ENCODE results near the gene SLC9A7.
A peak's percentile ranks its signal among the peaks of the same experiment; 100 is the strongest.

Gene SLC9A7

GRCh38 chrX:46757593-46757992 lies 1.3 kb downstream of the SLC9A7 start:
- DNase-seq (ENCODE audit: extremely low read depth, insufficient read length): no peak

GRCh38 chrX:46757052-46757451 lies 1.9 kb downstream of the SLC9A7 start:
- Histone ChIP-seq H3K27me3 (replicated peaks; ENCODE audit: control insufficient read depth, insufficient read depth, low read length) (no peaks in the 10 kb centered on the region), H3K4me3 (replicated peaks; ENCODE audit: low read depth, low read length) (peak overlapping the region; percentile 82), H3K36me3 (ENCODE audit: control insufficient read depth, insufficient read depth, low read length) (no peaks in the 10 kb centered on the region)
- TF ChIP-seq CTCF (IDR thresholded peaks at IDR 0.05; ENCODE audit: insufficient read depth, low read length, poor library complexity, severe bottlenecking): no peak
- DNase-seq (ENCODE audit: extremely low read depth, insufficient read length): peak; percentile 4

More at GRCh38 chrX:46757593-46757992, 1.3 kb downstream of the SLC9A7 start:
- Histone ChIP-seq H3K36me3 (ENCODE audit: control insufficient read depth, insufficient read depth, low read length) (no peaks in the 10 kb centered on the region), H3K27me3 (replicated peaks; ENCODE audit: control insufficient read depth, insufficient read depth, low read length) (no peaks in the 10 kb centered on the region), H3K4me3 (replicated peaks; ENCODE audit: low read depth, low read length) (peak overlapping the region; percentile 82)
- no peak for TF ChIP-seq CTCF (IDR thresholded peaks at IDR 0.05; ENCODE audit: insufficient read depth, low read length, poor library complexity, severe bottlenecking)

DNA sequence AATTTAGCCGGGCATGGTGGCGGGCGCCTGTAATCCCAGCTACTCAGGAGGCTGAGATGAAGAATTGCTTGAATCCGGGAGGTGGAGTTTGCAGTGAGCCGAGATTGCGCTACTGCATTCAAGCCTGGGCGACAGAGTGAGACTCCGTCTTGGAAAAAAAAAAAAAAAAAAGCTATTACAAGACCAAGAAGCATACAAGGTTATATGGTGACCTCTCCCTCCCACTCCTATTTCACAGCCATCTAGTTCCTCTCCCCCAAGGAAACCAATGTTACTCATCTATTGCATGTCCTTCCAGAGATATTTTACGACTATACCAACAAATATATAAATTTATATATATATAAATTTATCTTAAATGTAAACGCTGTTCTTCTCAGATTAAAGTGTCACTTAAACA lies 3.2 kb downstream of the SLC9A7 start:
- TF ChIP-seq CTCF (IDR thresholded peaks at IDR 0.05; ENCODE audit: insufficient read depth, low read length, poor library complexity, severe bottlenecking): no peak
- Histone ChIP-seq H3K36me3 (ENCODE audit: control insufficient read depth, insufficient read depth, low read length) (no peaks in the 10 kb centered on the region), H3K27me3 (replicated peaks; ENCODE audit: control insufficient read depth, insufficient read depth, low read length) (no peaks in the 10 kb centered on the region), H3K4me3 (replicated peaks; ENCODE audit: low read depth, low read length) (no peak overlapping the region)
- DNase-seq (ENCODE audit: extremely low read depth, insufficient read length): no peak

- peak; percentile 31 for DNase-seq (ENCODE audit: extremely low read depth, insufficient read length)
- Histone ChIP-seq H3K27me3 (replicated peaks; ENCODE audit: control insufficient read depth, insufficient read depth, low read length) (no peaks in the 10 kb centered on the region), H3K4me3 (replicated peaks; ENCODE audit: low read depth, low read length) (peak overlapping the region; percentile 20), H3K36me3 (ENCODE audit: control insufficient read depth, insufficient read depth, low read length) (no peaks in the 10 kb centered on the region)
- no peak for TF ChIP-seq CTCF (IDR thresholded peaks at IDR 0.05; ENCODE audit: insufficient read depth, low read length, poor library complexity, severe bottlenecking)
These were observed 4.3 kb downstream of the SLC9A7 start for GRCh38 chrX:46754586-46755061.

DNA sequence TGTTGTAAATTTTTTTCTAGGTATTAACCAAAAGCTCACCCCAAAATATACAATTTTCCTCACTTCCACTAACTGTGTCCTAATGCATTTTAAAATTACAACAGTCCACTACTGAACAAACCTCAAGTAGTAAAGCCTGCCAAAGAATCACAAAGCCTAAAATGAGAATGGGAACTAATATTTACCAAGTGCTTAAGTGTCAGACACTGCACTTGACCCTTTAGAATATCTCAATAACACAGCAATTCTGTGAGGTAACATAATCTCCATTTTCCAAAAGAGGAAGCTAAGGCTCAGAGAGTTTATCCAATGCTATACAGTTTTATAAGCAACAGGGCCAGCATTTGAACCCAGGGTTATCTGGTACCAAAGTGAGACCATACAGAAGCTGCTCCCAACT lies 4.9 kb downstream of the SLC9A7 start:
- Histone ChIP-seq H3K4me3 (replicated peaks; ENCODE audit: low read depth, low read length) (no peak overlapping the region), H3K27me3 (replicated peaks; ENCODE audit: control insufficient read depth, insufficient read depth, low read length) (no peaks in the 10 kb centered on the region)

More for the DNA sequence above, 4.9 kb downstream of the SLC9A7 start:
- no peaks in the 10 kb centered on the region for H3K36me3 ChIP-seq (ENCODE audit: control insufficient read depth, insufficient read depth, low read length)
- no peak for DNase-seq (ENCODE audit: extremely low read depth, insufficient read length)
- TF ChIP-seq CTCF (IDR thresholded peaks at IDR 0.05; ENCODE audit: insufficient read depth, low read length, poor library complexity, severe bottlenecking): no peak

Data from GM06990 (cell line).